ENCODE results near the gene CNOT11. TPM values are rescaled to one million over a fixed set of nuclear protein-coding genes. Genes with fewer than 3 reads are reported as not detected.

The CNOT11 gene
- total and polyA plus RNA-seq, 2 of the 8 experiments (the other 6 are each of a cell fraction or from before 2014, with no cell fraction given) = 41.5 to 54.6 TPM

DNA sequence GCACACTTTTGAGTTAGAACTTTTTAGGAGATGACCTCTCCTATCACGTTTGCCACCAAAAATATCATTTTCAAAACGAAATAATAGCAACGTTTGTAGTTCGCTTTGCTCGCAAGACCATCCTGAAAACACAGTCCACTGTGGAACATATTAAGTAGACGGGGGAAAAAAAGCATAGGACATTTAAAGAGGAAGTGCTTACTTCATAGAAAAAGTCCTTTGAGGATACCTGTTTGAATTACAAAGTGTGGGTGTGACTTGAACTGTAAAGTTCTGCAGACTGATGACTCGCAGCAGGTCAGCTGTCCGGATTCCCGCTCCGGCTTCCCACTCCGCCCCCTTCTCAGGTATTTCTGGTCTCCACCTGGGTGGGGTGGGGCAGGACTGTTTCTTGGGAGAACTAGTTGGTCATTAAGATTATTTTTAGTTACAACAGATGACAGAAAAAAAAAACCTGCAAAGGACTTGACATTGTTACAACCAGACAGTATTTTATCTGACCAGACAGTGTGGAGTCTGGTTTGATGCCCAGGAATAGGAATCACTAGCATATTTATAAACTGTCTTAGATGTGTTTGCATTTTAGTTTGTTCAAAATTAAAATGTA is 13.3 kb downstream of the CNOT11 start (continued):
- no peak for TF ChIP-seq EP300 (IDR thresholded peaks at IDR 0.05; ENCODE audit: borderline replicate concordance in 1 of 2, low read depth in 2 of 2, low read length in 2 of 2)
- TF ChIP-seq SIX5 (IDR thresholded peaks at IDR 0.05; ENCODE audit: low read depth, low read length) = no peak
- no peak for TF ChIP-seq CTCF (IDR thresholded peaks at IDR 0.05; ENCODE audit: control extremely low read depth in 1 of 3, insufficient read depth in 1 of 3, low read depth in 1 of 3, low read length in 3 of 3)
- no peak for TF ChIP-seq KDM1A (IDR thresholded peaks at IDR 0.05; ENCODE audit: borderline replicate concordance, low read length)
- TF ChIP-seq SUZ12 (IDR thresholded peaks at IDR 0.05; ENCODE audit: low read length) = no peak
- TF ChIP-seq SRF (IDR thresholded peaks at IDR 0.05; ENCODE audit: low read depth, low read length) = no peak
- no peak for TF ChIP-seq SP1 (IDR thresholded peaks at IDR 0.05; ENCODE audit: low read depth, low read length)
- no peak for TF ChIP-seq ZNF274 (IDR thresholded peaks at IDR 0.05; ENCODE audit: borderline replicate concordance, extremely low read depth, low read length)
- no peak for TF ChIP-seq YY1 (IDR thresholded peaks at IDR 0.05; ENCODE audit: low read depth, low read length)
- no peak for TF ChIP-seq NANOG (IDR thresholded peaks at IDR 0.05; ENCODE audit: insufficient read depth, low read depth, low read length, poor library complexity, severe bottlenecking)
